ENCODE measurements around the gene IFFO2. TPM values are rescaled to one million over a fixed set of nuclear protein-coding genes. Genes with fewer than 3 reads are reported as not detected.

IFFO2 gene
- total RNA-seq, 2 donors from 2014 or later = 13.6 to 20.4 TPM

DNA sequence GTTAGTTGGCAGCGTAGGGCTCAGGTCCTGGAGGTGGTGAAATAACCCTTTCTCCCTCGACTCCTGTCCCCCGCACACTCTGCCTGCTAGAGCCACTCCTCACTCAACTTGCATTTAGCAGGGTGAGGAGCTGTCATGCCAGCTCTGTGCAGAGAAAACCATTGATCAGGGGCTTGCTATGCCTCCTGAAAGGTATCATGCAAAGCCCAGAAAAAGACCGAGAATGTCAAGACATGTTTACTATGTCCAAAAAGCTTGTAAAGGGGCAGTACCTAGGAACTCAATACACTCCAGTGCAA, 72.1 kb downstream of the IFFO2 start:
- intact Hi-C loops (cut with DNase I) = no loop called here
- peaks cover 5% of the 10 kb centered on the region for H3K4me1 ChIP-seq (replicated peaks)

GRCh38 chr1:18883636-18884418, 72.6 kb downstream of the IFFO2 start:
- intact Hi-C loops (cut with DNase I) = no loop called here
- H3K36me3 ChIP-seq = no peaks in the 10 kb centered on the region

More for the DNA sequence above, 72.1 kb downstream of the IFFO2 start:
- H3K36me3 ChIP-seq = no peaks in the 10 kb centered on the region
- TF ChIP-seq, protein P1, sequence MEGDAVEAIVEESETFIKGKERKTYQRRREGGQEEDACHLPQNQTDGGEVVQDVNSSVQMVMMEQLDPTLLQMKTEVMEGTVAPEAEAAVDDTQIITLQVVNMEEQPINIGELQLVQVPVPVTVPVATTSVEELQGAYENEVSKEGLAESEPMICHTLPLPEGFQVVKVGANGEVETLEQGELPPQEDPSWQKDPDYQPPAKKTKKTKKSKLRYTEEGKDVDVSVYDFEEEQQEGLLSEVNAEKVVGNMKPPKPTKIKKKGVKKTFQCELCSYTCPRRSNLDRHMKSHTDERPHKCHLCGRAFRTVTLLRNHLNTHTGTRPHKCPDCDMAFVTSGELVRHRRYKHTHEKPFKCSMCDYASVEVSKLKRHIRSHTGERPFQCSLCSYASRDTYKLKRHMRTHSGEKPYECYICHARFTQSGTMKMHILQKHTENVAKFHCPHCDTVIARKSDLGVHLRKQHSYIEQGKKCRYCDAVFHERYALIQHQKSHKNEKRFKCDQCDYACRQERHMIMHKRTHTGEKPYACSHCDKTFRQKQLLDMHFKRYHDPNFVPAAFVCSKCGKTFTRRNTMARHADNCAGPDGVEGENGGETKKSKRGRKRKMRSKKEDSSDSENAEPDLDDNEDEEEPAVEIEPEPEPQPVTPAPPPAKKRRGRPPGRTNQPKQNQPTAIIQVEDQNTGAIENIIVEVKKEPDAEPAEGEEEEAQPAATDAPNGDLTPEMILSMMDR (IDR thresholded peaks at IDR 0.05) = no peak
- TF ChIP-seq POLR2A (IDR thresholded peaks at IDR 0.05) = no peak
- TF ChIP-seq POLR2AphosphoS5 (IDR thresholded peaks at IDR 0.05) = no peak
- no peaks in the 10 kb centered on the region for H3K9me3 ChIP-seq
- no peak overlapping the region for H3K27ac ChIP-seq
- no peaks in the 10 kb centered on the region for H3K27me3 ChIP-seq (replicated peaks; ENCODE audit: insufficient read depth)
- no peak overlapping the region for H3K4me3 ChIP-seq
- DNase-seq (ENCODE audit: low spot score) = no peak
- WGBS = 35% methylated on average over 2 of the region's 4 CpGs

GRCh38 chr1:18883079-18883478, 73.4 kb downstream of the IFFO2 start:
- no peak for TF ChIP-seq POLR2A (IDR thresholded peaks at IDR 0.05)
- TF ChIP-seq POLR2AphosphoS5 (IDR thresholded peaks at IDR 0.05) = no peak
- TF ChIP-seq, protein P1 (IDR thresholded peaks at IDR 0.05) = no peak
- Histone ChIP-seq H3K36me3 (no peaks in the 10 kb centered on the region), H3K9me3 (no peaks in the 10 kb centered on the region), H3K27ac (no peak overlapping the region), H3K4me3 (no peak overlapping the region), H3K27me3 (replicated peaks; ENCODE audit: insufficient read depth) (no peaks in the 10 kb centered on the region), H3K4me1 (replicated peaks) (peaks cover 5% of the 10 kb centered on the region)
- intact Hi-C loops (cut with DNase I) = no loop called here
- 94% methylated on average over 23 of the region's 23 CpGs for WGBS
- DNase-seq (ENCODE audit: low spot score) = no peak

More at GRCh38 chr1:18883636-18884418, 72.6 kb downstream of the IFFO2 start:
- TF ChIP-seq POLR2A (IDR thresholded peaks at IDR 0.05) (no peak), POLR2AphosphoS5 (IDR thresholded peaks at IDR 0.05) (peak; percentile 32)
- TF ChIP-seq, protein P1 (IDR thresholded peaks at IDR 0.05) = peak; percentile 68 to 92 (median 86)
- Histone ChIP-seq H3K27me3 (replicated peaks; ENCODE audit: insufficient read depth) (no peaks in the 10 kb centered on the region), H3K27ac (no peak overlapping the region), H3K4me3 (no peak overlapping the region), H3K4me1 (replicated peaks) (peaks cover 5% of the 10 kb centered on the region), H3K9me3 (no peaks in the 10 kb centered on the region)
- DNase-seq (ENCODE audit: low spot score) = peak; percentile 69
- WGBS = 49% methylated on average over 14 of the region's 14 CpGs

- Histone ChIP-seq H3K27ac (no peak overlapping the region), H3K36me3 (no peaks in the 10 kb centered on the region), H3K9me3 (no peaks in the 10 kb centered on the region), H3K27me3 (replicated peaks; ENCODE audit: insufficient read depth) (no peaks in the 10 kb centered on the region), H3K4me1 (replicated peaks) (peaks cover 5% of the 10 kb centered on the region), H3K4me3 (no peak overlapping the region)
- 69% methylated on average over 8 of the region's 8 CpGs for WGBS
- TF ChIP-seq POLR2A (IDR thresholded peaks at IDR 0.05) = no peak
- TF ChIP-seq POLR2AphosphoS5 (IDR thresholded peaks at IDR 0.05) = no peak
- TF ChIP-seq, protein P1 (IDR thresholded peaks at IDR 0.05) = no peak
- intact Hi-C loops (cut with DNase I) = no loop called here
- no peak for DNase-seq (ENCODE audit: low spot score)
These were observed 74.0 kb downstream of the IFFO2 start for GRCh38 chr1:18882486-18882885.

Measured in prostate gland (tissue), 2 donors.